ENCODE results near the gene ADARB2.

- no peak for TF ChIP-seq POLR2AphosphoS5 (IDR thresholded peaks at IDR 0.05; ENCODE audit: low read depth, low read length)
- no peak for TF ChIP-seq SIN3A (IDR thresholded peaks at IDR 0.05; ENCODE audit: borderline replicate concordance, insufficient read depth, low read length)
Measured at GRCh38 chr10:1434202-1434601, 303.1 kb downstream of the ADARB2 start.
